H9 (cell line): Measurements from ENCODE around the gene SREBF2. TPM values are rescaled to one million over a fixed set of nuclear protein-coding genes. Genes with fewer than 3 reads are reported as not detected.

Experiments used
- DNase-seq: peaks from one replicate; pipeline ENCODE4 v3.0.0-alpha.2; 2017
- H2AFZ ChIP-seq: one replicate; pipeline ENCODE4 v1.6.1; 2013; ENCODE audit warnings: mild to moderate bottlenecking, low read length, control low read depth, moderate library complexity
- H2AK5ac ChIP-seq: 2 replicates; pipeline ENCODE4 v1.6.1; 2013; ENCODE audit warnings: low read length, control low read depth, mixed read lengths; ENCODE audit not compliant: insufficient read length
- H2BK120ac ChIP-seq: one replicate; pipeline ENCODE4 v1.6.1; 2013; ENCODE audit warnings: low read depth, mild to moderate bottlenecking, low read length, control low read depth, inconsistent platforms; ENCODE audit not compliant: poor library complexity, severe bottlenecking
- H2BK12ac ChIP-seq: 2 replicates; pipeline ENCODE4 v1.6.1; 2013; ENCODE audit warnings: low read length, control low read depth, mixed read lengths, low read depth; ENCODE audit not compliant: insufficient read length
- H2BK15ac ChIP-seq: 2 replicates; pipeline ENCODE4 v1.6.1; 2013; ENCODE audit warnings: low read depth, low read length, control low read depth
- H2BK20ac ChIP-seq: one replicate; pipeline ENCODE4 v1.6.1; 2013; ENCODE audit warnings: low read depth, mild to moderate bottlenecking, low read length, control low read depth, inconsistent platforms; ENCODE audit not compliant: poor library complexity, severe bottlenecking
- H2BK5ac ChIP-seq: 2 replicates; pipeline ENCODE4 v1.6.1; 2013; ENCODE audit warnings: low read length, control low read depth, mixed read lengths; ENCODE audit not compliant: insufficient read length
- H3K14ac ChIP-seq: 2 replicates; pipeline ENCODE4 v1.6.1; 2013; ENCODE audit warnings: low read length, control low read depth; ENCODE audit not compliant: insufficient read depth
- H3K18ac ChIP-seq: 2 replicates; pipeline ENCODE4 v1.6.1; 2013; ENCODE audit warnings: low read depth, mild to moderate bottlenecking, mixed read lengths, low read length, control low read depth; ENCODE audit not compliant: insufficient read length
- H3K23ac ChIP-seq: 2 replicates; pipeline ENCODE4 v1.6.1; 2013; ENCODE audit warnings: low read length, control low read depth, mixed read lengths, low read depth; ENCODE audit not compliant: insufficient read length
- H3K23me2 ChIP-seq: 2 replicates; pipeline ENCODE4 v1.6.1; 2013; ENCODE audit warnings: low read depth, mild to moderate bottlenecking, mixed read lengths, low read length, control low read depth; ENCODE audit not compliant: insufficient read length, poor library complexity, severe bottlenecking
- H3K27ac ChIP-seq: 2 replicates; pipeline ENCODE4 v1.5.1; 2013; ENCODE audit warnings: low read length, control low read depth, mixed read lengths, low read depth; ENCODE audit not compliant: insufficient read length
- H3K27me3 ChIP-seq: 2 replicates; pipeline ENCODE4 v1.6.1; 2013; ENCODE audit warnings: low read length, control low read depth, inconsistent platforms; ENCODE audit not compliant: insufficient read depth
- H3K4ac ChIP-seq: 2 replicates; pipeline ENCODE4 v1.6.1; 2013; ENCODE audit warnings: low read depth, mild to moderate bottlenecking, control low read depth, inconsistent platforms, low read length, moderate library complexity
- H3K4me1 ChIP-seq: 2 replicates; pipeline ENCODE4 v1.6.1; 2013; ENCODE audit warnings: low read length, control low read depth, inconsistent platforms; ENCODE audit not compliant: insufficient read depth
- H3K4me2 ChIP-seq: 2 replicates; pipeline ENCODE4 v1.6.1; 2013; ENCODE audit warnings: low read length, control low read depth, mixed read lengths; ENCODE audit not compliant: insufficient read length, insufficient read depth
- H3K56ac ChIP-seq: 2 replicates; pipeline ENCODE4 v1.6.1; 2013; ENCODE audit warnings: low read depth, mild to moderate bottlenecking, mixed read lengths, low read length, control low read depth; ENCODE audit not compliant: insufficient read length
- H3K79me1 ChIP-seq: 2 replicates; pipeline ENCODE4 v1.6.1; 2013; ENCODE audit warnings: low read depth, mild to moderate bottlenecking, moderate library complexity, low read length, control low read depth, inconsistent platforms; ENCODE audit not compliant: insufficient read depth, poor library complexity, severe bottlenecking
- H3K79me2 ChIP-seq: 2 replicates; pipeline ENCODE4 v1.6.1; 2013; ENCODE audit warnings: low read length, control low read depth, inconsistent platforms; ENCODE audit not compliant: insufficient read depth
- H3K9ac ChIP-seq: 2 replicates; pipeline ENCODE4 v1.6.1; 2013; ENCODE audit warnings: low read length, control low read depth, mixed read lengths; ENCODE audit not compliant: insufficient read length; ENCODE audit errors: extremely low read depth
- H3K9me3 ChIP-seq: one replicate; pipeline ENCODE4 v1.6.1; 2013; ENCODE audit warnings: low read depth, low read length, inconsistent platforms; ENCODE audit not compliant: control insufficient read depth
- H3T11ph ChIP-seq: one replicate; pipeline ENCODE4 v1.6.1; 2013; ENCODE audit warnings: mild to moderate bottlenecking, low read length, control low read depth, inconsistent platforms
- H4K20me1 ChIP-seq: one replicate; pipeline ENCODE4 v1.6.1; 2013; ENCODE audit not compliant: control insufficient read depth, insufficient read length, insufficient read depth
- H4K5ac ChIP-seq: 2 replicates; pipeline ENCODE4 v1.6.1; 2013; ENCODE audit warnings: low read depth, mild to moderate bottlenecking, mixed read lengths, low read length, control low read depth; ENCODE audit not compliant: insufficient read length
- H4K8ac ChIP-seq: replicated peaks from 2 replicates; pipeline ENCODE4 v1.6.1; 2013; ENCODE audit warnings: low read length, control low read depth, mixed read lengths, low read depth; ENCODE audit not compliant: insufficient read length
- H4K91ac ChIP-seq: 2 replicates; pipeline ENCODE4 v1.6.1; 2013; ENCODE audit warnings: low read depth, mild to moderate bottlenecking, moderate library complexity, mixed read lengths, low read length, control low read depth; ENCODE audit not compliant: insufficient read length
- H3K27ac Mint-ChIP-seq, 3 experiments: 2 replicates in 2 of 3; 3 replicates in 1 of 3; pipeline ENCODE4 v1.8.0; 2020 to 2021; ENCODE audit warnings: mixed read lengths in 3 of 3, mild to moderate bottlenecking in 1 of 3, moderate library complexity in 1 of 3
- H3K27me3 Mint-ChIP-seq: 2 replicates; pipeline ENCODE4 v1.8.0; 2021; ENCODE audit warnings: low read depth, mild to moderate bottlenecking, moderate library complexity, mixed read lengths
- H3K36me3 Mint-ChIP-seq, 3 experiments: 2 replicates in 2 of 3; 3 replicates in 1 of 3; pipeline ENCODE4 v1.8.0; 2020 to 2021; ENCODE audit warnings: low read depth in 3 of 3, mixed read lengths in 3 of 3; ENCODE audit not compliant: insufficient read depth in 1 of 3
- H3K4me1 Mint-ChIP-seq, 2 experiments: 2 replicates each; pipeline ENCODE4 v1.8.0; 2020; ENCODE audit warnings: mixed read lengths in 2 of 2
- H3K4me3 Mint-ChIP-seq, 2 experiments: 2 replicates in 1 of 2; 3 replicates in 1 of 2; pipeline ENCODE4 v1.8.0; 2020 to 2021; ENCODE audit warnings: mild to moderate bottlenecking in 2 of 2, mixed read lengths in 2 of 2, moderate library complexity in 1 of 2
- H3K9me3 Mint-ChIP-seq, 2 experiments: 2 replicates in 1 of 2; 3 replicates in 1 of 2; pipeline ENCODE4 v1.8.0; 2020; ENCODE audit warnings: mild to moderate bottlenecking in 2 of 2, mixed read lengths in 2 of 2, moderate library complexity in 1 of 2
- CTCF ChIP-seq: fragments of 200-600 bp; sonication (generic); conservative IDR thresholded peaks from 3 replicates; pipeline ENCODE4 v1.8.0; 2021; ENCODE audit warnings: antibody characterized with exemption, mild to moderate bottlenecking
- WGBS: extraction: QIAGEN DNeasy Blood & Tissue Kit; methylation state at CpG from one replicate; pipeline ENCODE4 v1.1.7; 2013; ENCODE audit warnings: missing lambda C conversion rate, low lambda C conversion rate, mixed read lengths; ENCODE audit not compliant: insufficient read length; ENCODE audit errors: extremely low coverage; 5-methylcytosine and 5-hydroxymethylcytosine counted together
- total RNA-seq: library from RNA; stranded (reverse); gene quantifications from 2 replicates; pipeline ENCODE4 v1.2.1, GENCODE V29; 2021

The SREBF2 gene
- total RNA-seq, 1 experiment from 2014 or later: 146 TPM

- Histone ChIP-seq H3K9ac (no peak overlapping the region), H3K14ac (no peak overlapping the region), H3K4me2 (no peak overlapping the region), H4K8ac (no peak overlapping the region), H2BK120ac (no peak overlapping the region), H2BK15ac (no peak overlapping the region), H3K23ac (no peak overlapping the region), H2BK20ac (no peak overlapping the region), H2BK5ac (no peak overlapping the region), H3K79me1 (no peaks in the 10 kb centered on the region), H3K27ac (no peak overlapping the region), H4K20me1 (no peaks in the 10 kb centered on the region), H3K79me2 (peaks cover 12% of the 10 kb centered on the region; the same call in 1 of the 2 replicates), H3K4me1 (peaks cover 3% of the 10 kb centered on the region; the same call in 1 of the 2 replicates), H2BK12ac (peak overlapping the region; percentile 65), H2AFZ (no peak overlapping the region), H4K91ac (no peak overlapping the region), H3K56ac (no peak overlapping the region), H2AK5ac (no peak overlapping the region), H3K23me2 (peaks cover 11% of the 10 kb centered on the region), H3K9me3 (no peaks in the 10 kb centered on the region), H3K4ac (no peak overlapping the region), H3K18ac (no peak overlapping the region), H4K5ac (no peak overlapping the region), H3K27me3 (no peaks in the 10 kb centered on the region), H3T11ph (no peak overlapping the region)
- peak overlapping the region in 2 of 3 experiments; percentile 73 to 76; a peak in 3 of 7 replicates for H3K27ac Mint-ChIP-seq
- peak; percentile 52 for DNase-seq
- H3K9me3 Mint-ChIP-seq: no peaks in the 10 kb centered on the region
- peaks cover 34 to 41% of the 10 kb centered on the region in 2 experiments for H3K4me1 Mint-ChIP-seq
- peak; percentile 42; the same call in 2 of the 3 replicates for TF ChIP-seq CTCF
- peaks cover 10 to 13% (median 11%) of the 10 kb centered on the region in 3 experiments for H3K36me3 Mint-ChIP-seq
- no CpG with 5 or more reads among the region's 3 CpGs for WGBS
- H3K4me3 Mint-ChIP-seq: 0 out of 5 replicates have a peak overlapping the region, but pooled peaks of 1 of the 2 experiments have one; percentile 6
- H3K27me3 Mint-ChIP-seq: no peaks in the 10 kb centered on the region
These were observed 2.7 kb upstream of the SREBF2 start for GRCh38 chr22:41830174-41830573.
